ENCODE results near the gene CXCL13. TPM values are rescaled to one million over a fixed set of nuclear protein-coding genes. Genes with fewer than 3 reads are reported as not detected.
"Not testable (repeated sequence)": the region's sequence is repeated elsewhere in the genome, so short reads cannot be mapped to it uniquely, and the experiment has no call there.

CXCL13 gene
- total RNA-seq, 6 experiments from 2014 or later, result not detected

- no peaks in the 10 kb centered on the region for H3K36me3 Mint-ChIP-seq (ENCODE audit: low read depth)
- H3K27ac Mint-ChIP-seq, result no peak overlapping the region
- peaks cover 5% of the 10 kb centered on the region; the same call in 1 of the 2 replicates for H3K27me3 Mint-ChIP-seq (ENCODE audit: insufficient read depth)
- TF ChIP-seq, protein P1, sequence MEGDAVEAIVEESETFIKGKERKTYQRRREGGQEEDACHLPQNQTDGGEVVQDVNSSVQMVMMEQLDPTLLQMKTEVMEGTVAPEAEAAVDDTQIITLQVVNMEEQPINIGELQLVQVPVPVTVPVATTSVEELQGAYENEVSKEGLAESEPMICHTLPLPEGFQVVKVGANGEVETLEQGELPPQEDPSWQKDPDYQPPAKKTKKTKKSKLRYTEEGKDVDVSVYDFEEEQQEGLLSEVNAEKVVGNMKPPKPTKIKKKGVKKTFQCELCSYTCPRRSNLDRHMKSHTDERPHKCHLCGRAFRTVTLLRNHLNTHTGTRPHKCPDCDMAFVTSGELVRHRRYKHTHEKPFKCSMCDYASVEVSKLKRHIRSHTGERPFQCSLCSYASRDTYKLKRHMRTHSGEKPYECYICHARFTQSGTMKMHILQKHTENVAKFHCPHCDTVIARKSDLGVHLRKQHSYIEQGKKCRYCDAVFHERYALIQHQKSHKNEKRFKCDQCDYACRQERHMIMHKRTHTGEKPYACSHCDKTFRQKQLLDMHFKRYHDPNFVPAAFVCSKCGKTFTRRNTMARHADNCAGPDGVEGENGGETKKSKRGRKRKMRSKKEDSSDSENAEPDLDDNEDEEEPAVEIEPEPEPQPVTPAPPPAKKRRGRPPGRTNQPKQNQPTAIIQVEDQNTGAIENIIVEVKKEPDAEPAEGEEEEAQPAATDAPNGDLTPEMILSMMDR (IDR thresholded peaks at IDR 0.05), result no peak
- no peaks in the 10 kb centered on the region for H3K9me3 Mint-ChIP-seq
- DNase-seq, result no peak
- peaks cover 12% of the 10 kb centered on the region for H3K4me1 Mint-ChIP-seq (ENCODE audit: low read depth)
- H3K4me3 Mint-ChIP-seq, result no peak overlapping the region
Measured at GRCh38 chr4:77634132-77634785, 28.6 kb downstream of the CXCL13 start.

- peaks cover 5% of the 10 kb centered on the region; the same call in 1 of the 2 replicates for H3K27me3 Mint-ChIP-seq (ENCODE audit: insufficient read depth)
- no peaks in the 10 kb centered on the region for H3K36me3 Mint-ChIP-seq (ENCODE audit: low read depth)
Measured at GRCh38 chr4:77635246-77635645, 29.6 kb downstream of the CXCL13 start.

DNA sequence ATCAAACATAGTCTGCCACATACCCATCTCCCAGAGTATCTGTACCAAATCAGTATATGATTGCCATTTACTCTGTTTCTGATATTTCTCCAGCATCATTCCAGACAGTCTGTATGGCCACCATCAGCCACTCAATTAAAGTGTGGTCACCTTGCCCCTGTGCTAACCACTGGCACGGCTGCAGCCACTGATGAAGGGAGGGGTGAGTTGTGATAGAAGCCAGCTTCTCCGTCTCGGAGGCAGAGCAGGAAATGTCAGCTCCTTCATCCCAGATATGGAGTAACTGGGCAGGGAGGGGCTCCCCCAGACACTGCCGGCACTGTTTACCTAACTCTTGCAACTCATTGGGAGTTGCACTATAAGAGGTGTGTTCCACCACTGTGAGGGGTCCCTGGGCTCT lies 30.3 kb downstream of the CXCL13 start:
- H3K36me3 Mint-ChIP-seq (ENCODE audit: low read depth), result no peaks in the 10 kb centered on the region
- 0 out of 2 replicates have a peak, but pooled peaks cover 5% of the 10 kb centered on the region for H3K27me3 Mint-ChIP-seq (ENCODE audit: insufficient read depth)
- H3K4me3 Mint-ChIP-seq, result no peak overlapping the region
- no peak overlapping the region for H3K27ac Mint-ChIP-seq
- TF ChIP-seq, protein P1 (IDR thresholded peaks at IDR 0.05), result no peak
- peaks cover 12% of the 10 kb centered on the region for H3K4me1 Mint-ChIP-seq (ENCODE audit: low read depth)
- no peak for DNase-seq
- H3K9me3 Mint-ChIP-seq, result no peaks in the 10 kb centered on the region

More at GRCh38 chr4:77635246-77635645, 29.6 kb downstream of the CXCL13 start:
- no peak for DNase-seq
- Mint-ChIP-seq H3K4me1 (ENCODE audit: low read depth) (peaks cover 12% of the 10 kb centered on the region), H3K4me3 (no peak overlapping the region), H3K27ac (no peak overlapping the region), H3K9me3 (no peaks in the 10 kb centered on the region)
- TF ChIP-seq, protein P1 (IDR thresholded peaks at IDR 0.05), result no peak

GRCh38 chr4:77636902-77637301 lies 31.3 kb downstream of the CXCL13 start:
- Mint-ChIP-seq H3K4me1 (ENCODE audit: low read depth) (peaks cover 12% of the 10 kb centered on the region), H3K27me3 (ENCODE audit: insufficient read depth) (peaks cover 5% of the 10 kb centered on the region; the same call in 1 of the 2 replicates), H3K27ac (no peak overlapping the region; the same call in 1 of the 2 replicates), H3K36me3 (ENCODE audit: low read depth) (no peaks in the 10 kb centered on the region), H3K4me3 (no peak overlapping the region), H3K9me3 (no peaks in the 10 kb centered on the region)
- DNase-seq, result peak; percentile 63
- TF ChIP-seq, protein P1 (IDR thresholded peaks at IDR 0.05), result no peak

DNA sequence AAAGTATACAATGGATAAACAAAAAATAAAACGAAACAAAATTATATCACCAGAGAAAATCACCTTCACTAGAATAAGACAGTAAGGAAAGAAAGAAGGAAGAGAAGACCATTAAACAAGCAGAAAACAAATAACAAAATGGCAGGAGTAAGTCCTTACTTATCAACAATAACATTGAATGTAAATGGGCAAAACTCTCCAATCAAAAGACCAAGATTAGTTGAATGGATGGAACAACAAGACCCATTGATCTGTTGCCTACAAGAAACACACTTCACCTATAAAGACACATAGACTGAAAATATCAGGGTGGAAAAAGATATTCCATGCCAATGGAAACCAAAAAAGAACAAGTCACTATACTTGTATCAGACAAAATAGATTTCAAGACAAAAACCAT lies 38.4 kb downstream of the CXCL13 start:
- DNase-seq; H3K4me3 Mint-ChIP-seq; H3K27ac Mint-ChIP-seq; H3K4me1 Mint-ChIP-seq (ENCODE audit: low read depth); H3K27me3 Mint-ChIP-seq (ENCODE audit: insufficient read depth); H3K36me3 Mint-ChIP-seq (ENCODE audit: low read depth): not testable (repeated sequence)
- H3K9me3 Mint-ChIP-seq, result peaks cover 13% of the 10 kb centered on the region

GRCh38 chr4:77650787-77651186 lies 45.2 kb downstream of the CXCL13 start:
- Mint-ChIP-seq H3K36me3 (ENCODE audit: low read depth) (no peaks in the 10 kb centered on the region), H3K4me3 (no peak overlapping the region), H3K27me3 (ENCODE audit: insufficient read depth) (peaks cover 9% of the 10 kb centered on the region; the same call in 1 of the 2 replicates), H3K4me1 (ENCODE audit: low read depth) (no peaks in the 10 kb centered on the region), H3K9me3 (peaks cover 12% of the 10 kb centered on the region), H3K27ac (no peak overlapping the region)
- no peak for DNase-seq
- TF ChIP-seq, protein P1 (IDR thresholded peaks at IDR 0.05), result no peak

All from HFFc6 (cell line).